ENCODE measurements around the gene CDK9.
A peak's percentile ranks its signal among the peaks of the same experiment; 100 is the strongest.

The CDK9 gene

DNA sequence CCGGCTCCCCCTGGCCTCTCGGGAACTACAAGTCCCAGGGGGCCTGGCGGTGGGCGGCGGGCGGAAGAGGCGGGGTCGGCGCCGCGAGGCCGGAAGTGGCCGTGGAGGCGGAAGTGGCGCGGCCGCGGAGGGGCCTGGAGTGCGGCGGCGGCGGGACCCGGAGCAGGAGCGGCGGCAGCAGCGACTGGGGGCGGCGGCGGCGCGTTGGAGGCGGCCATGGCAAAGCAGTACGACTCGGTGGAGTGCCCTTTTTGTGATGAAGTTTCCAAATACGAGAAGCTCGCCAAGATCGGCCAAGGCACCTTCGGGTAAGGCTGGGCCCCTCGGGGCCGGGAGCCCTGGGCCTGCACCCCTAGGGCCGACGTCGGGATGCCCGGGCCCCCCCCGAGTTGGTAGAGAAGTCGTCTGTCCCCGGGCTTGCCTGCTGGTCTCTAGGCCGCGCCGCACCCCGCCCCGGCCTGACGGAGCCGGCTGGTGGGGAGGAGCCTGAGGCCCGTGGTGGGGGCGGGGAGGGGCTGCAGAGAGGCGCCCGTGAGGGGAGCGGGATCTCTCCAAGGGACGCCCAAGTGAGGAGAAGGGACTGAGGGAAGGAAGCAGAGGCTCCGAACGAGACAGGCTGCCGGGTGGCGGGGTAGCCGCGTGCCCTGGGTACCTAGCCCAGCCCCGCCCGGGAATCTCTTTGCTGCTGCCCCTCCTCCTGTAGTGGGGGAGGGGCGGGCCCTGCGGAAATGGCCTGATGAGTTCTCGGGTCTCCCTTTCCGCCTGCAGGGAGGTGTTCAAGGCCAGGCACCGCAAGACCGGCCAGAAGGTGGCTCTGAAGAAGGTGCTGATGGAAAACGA is at the start of gene CDK9:
Gene CDK9, plus strand, starts transcription at position 102 of the 840 bp plus-strand sequence. Its CDS starts 115 bp downstream, at position 217.
- TF ChIP-seq GATA3 (IDR thresholded peaks at IDR 0.05; ENCODE audit: low read depth, low read length) (no peak), GATA2 (IDR thresholded peaks at IDR 0.05; ENCODE audit: low read depth, low read length) (no peak)

DNA sequence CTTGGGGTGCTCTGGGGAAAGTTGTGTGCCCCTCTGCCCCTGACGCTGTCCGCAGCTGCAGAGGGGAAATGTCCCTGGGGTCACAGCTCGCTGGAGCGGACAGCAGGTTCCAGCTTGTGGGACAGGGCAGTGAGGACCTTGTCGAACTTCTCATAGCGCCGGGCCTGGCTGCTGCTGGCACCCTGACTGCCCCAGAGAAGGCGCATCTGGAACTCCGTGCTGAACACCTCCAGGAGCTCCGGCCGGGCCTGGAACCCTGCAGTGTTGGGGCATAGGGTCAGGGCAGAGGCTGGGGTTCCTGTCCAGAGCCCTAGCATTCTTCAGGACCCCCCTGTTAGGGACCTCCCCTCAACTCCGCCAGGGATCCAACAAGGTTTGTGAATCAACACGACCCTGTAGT is 47.2 kb upstream of the CDK9 start:
- TF ChIP-seq GATA2 (IDR thresholded peaks at IDR 0.05; ENCODE audit: low read depth, low read length) (no peak), GATA3 (IDR thresholded peaks at IDR 0.05; ENCODE audit: low read depth, low read length) (no peak)

DNA sequence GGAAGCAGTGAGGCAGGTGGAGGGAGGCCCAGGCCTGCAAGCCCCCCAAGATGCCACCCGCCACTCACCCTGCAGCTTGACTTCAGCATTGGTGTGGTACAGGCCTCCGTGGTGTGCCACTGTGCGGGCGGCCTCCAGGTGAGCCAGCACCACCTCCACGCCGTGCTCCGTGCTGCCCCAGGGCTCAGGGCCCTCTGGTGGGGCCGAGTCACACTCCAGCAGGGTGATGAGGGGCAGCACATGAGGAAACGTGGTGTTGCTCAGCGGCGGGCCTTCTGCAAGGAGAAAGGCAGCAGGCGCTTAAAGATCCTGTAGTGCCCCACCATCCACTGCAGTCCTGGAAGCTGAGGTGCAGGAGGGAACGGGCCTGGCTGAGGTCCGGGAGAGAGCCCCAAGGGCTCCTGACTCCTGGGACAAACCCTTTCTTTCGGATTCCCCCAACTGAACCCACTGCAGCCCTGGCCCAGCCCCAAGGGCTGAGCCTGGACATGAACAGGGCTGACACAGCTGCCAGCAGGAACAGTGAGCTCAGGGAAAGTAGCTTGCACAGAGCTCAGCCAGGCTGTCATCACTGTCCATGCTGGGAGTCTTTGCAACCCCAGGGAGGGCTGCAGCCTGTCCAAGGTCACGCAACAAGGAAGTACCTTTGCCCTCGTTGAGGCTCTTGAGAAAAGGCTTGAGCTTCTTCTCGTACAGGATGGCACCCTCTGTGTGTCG is 46.1 kb upstream of the CDK9 start:
- TF ChIP-seq GATA2 (IDR thresholded peaks at IDR 0.05; ENCODE audit: low read depth, low read length) (no peak), GATA3 (IDR thresholded peaks at IDR 0.05; ENCODE audit: low read depth, low read length) (no peak)

DNA sequence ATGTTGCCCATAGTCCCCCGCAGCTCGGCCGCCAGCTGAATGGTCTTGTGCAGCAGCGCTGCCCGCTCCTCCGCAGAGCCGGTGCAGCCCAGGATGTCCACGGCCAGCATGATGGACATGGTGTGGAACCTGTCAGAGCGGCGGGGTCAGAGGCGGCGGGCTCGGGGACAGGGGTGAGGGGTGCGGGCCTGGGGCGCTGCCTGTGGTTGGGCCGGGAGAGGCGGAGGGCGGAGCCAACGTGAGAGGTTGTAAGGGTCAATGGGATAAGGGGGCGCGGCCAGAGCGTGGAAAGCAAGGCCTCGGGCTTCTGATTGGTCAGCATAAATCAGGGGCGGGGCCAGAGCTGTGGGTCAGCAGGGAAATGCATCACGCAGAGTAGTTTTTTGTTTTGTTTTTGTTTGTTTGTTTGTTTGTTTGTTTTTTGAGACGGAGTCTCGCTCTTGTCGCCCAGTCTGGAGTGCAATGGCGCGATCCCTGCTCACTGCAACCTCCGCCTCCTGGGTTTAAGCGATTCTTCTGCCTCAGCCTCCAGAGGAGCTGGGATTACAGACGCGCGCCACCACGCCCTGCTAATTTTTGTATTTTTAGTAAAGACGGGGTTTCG is 43.9 kb upstream of the CDK9 start:
- no peak for TF ChIP-seq GATA3 (IDR thresholded peaks at IDR 0.05; ENCODE audit: low read depth, low read length)
- no peak for TF ChIP-seq GATA2 (IDR thresholded peaks at IDR 0.05; ENCODE audit: low read depth, low read length)

DNA sequence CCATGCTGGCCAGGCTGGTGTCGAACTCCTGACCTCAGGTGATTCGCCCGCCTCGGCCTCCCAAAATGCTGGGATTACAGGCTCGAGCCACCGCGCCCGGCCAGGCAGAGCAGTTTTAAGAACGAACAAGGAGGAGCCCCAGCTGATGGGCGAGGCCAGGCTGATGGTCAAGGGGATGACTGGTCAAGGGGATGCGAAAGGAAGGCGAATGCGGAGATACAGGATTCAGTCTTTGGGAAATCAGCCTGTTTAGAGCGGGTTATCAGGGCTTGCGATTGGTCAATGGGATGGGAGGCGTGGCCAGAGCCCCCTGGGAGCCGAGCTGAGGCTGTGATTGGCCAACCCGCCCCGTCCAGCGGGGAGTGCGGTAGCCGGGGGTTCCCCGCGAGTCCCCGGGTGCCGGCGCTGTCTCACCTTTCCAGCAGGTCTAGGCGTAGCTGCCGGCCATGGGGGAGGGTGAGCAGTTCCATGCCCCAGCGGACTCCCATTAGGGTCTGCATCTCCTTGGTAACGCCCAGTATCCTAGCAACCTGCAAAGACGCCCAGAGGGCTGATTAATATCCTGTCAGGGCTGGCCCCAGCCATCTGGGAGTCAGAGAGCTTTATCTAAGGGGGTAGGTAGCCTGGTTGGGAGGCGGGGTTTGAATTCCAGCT is 43.3 kb upstream of the CDK9 start:
- TF ChIP-seq GATA3 (IDR thresholded peaks at IDR 0.05; ENCODE audit: low read depth, low read length) (no peak), GATA2 (IDR thresholded peaks at IDR 0.05; ENCODE audit: low read depth, low read length) (peak; percentile 90)

DNA sequence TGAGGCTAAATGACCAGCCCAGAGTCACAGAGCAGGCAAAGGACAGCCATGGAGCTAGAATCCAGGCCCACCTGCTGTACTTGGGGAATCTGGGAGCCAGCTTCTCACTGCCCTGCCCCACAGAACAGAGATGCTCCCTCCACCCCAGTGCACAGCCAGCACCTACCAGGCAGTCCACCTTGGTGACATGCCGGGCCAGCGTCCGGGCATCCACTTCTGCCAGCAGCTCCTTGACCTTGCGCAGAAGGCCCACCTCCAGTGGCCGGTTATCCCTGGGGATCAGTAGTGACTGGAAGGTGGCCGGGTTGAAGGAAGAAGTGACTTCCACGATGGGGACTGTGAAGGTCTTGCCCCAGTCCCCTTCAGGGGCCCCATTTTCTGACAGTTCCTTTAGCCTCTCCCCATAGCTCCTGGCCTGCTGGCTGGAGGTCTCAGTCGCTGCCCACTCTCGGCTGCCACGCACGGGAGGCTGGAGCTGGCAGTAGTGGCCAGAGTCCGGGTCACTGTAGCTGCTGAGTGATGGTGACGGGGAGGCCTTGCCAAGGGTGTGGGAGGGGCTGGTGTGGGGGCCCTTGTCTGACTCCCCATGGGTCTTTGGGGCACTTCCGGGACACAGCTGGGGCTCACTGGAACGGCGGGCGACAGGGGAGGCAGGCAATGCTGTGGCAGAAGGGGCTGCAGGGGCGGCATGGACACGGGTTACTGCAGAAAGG is 41.3 kb upstream of the CDK9 start:
- TF ChIP-seq GATA2 (IDR thresholded peaks at IDR 0.05; ENCODE audit: low read depth, low read length), result no peak
- no peak for TF ChIP-seq GATA3 (IDR thresholded peaks at IDR 0.05; ENCODE audit: low read depth, low read length)

DNA sequence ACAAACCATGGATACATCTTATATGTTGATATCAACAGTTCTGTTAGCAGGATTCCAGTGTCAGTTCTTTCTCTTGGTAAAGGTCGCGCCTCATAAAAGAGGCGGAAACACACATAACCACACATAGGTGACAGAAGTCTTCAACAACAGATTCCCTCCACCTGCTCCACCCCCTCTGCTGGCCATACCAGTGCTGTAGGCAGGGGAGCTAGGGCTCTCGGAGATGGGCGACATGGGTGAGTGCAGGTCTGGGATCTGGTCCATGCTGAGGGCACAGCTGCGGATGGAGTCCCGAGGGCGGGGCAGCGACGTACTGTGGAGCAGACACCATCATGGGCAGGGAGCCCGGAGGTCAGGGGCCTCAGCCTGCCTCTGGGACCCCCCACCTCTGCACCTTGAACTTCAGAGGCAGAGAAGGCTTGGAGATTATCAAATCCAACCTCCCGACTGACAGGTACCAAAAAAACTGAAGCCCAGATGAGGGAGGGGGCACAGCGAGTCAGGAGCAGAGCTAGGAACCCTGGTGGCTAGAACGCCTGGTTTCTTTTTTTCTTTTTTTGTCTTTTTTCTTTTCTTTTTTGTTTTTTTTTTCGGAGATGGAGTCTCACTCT is 38.8 kb upstream of the CDK9 start:
- no peak for TF ChIP-seq GATA2 (IDR thresholded peaks at IDR 0.05; ENCODE audit: low read depth, low read length)
- no peak for TF ChIP-seq GATA3 (IDR thresholded peaks at IDR 0.05; ENCODE audit: low read depth, low read length)

DNA sequence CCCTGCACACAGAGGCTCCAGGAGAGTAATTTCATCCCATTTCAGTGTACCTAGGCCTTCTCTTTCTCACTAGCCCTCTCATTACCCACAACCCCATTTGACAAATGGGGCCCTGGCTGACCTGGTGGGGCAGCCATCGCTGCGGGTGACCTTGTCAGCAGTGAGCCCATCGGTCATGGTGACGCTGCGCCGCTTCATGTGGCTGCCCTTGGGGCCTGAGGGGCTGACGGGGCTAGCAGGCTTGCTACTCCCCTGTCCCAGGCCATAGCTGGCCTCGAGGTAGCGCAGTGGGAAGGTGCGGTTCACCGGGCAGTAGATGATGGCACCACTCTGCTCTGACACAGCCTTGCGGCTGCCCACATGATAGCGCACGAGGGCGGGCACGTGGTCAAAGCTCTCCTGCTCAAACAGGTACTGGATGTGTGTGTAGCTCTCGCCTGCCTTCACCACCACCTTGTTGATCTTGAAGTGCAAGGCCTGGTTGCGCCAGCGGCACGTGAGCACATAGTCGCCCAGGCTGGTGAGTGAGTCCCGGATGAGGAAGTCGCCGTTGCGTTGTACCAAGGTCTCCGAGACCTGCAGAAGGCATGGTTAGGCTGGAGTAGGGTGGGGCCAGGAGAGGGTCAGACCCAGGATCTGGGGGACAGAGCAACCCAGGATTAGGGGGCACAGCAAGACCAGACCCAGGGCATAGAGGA is 36.6 kb upstream of the CDK9 start:
- TF ChIP-seq GATA3 (IDR thresholded peaks at IDR 0.05; ENCODE audit: low read depth, low read length) (no peak), GATA2 (IDR thresholded peaks at IDR 0.05; ENCODE audit: low read depth, low read length) (no peak)

DNA sequence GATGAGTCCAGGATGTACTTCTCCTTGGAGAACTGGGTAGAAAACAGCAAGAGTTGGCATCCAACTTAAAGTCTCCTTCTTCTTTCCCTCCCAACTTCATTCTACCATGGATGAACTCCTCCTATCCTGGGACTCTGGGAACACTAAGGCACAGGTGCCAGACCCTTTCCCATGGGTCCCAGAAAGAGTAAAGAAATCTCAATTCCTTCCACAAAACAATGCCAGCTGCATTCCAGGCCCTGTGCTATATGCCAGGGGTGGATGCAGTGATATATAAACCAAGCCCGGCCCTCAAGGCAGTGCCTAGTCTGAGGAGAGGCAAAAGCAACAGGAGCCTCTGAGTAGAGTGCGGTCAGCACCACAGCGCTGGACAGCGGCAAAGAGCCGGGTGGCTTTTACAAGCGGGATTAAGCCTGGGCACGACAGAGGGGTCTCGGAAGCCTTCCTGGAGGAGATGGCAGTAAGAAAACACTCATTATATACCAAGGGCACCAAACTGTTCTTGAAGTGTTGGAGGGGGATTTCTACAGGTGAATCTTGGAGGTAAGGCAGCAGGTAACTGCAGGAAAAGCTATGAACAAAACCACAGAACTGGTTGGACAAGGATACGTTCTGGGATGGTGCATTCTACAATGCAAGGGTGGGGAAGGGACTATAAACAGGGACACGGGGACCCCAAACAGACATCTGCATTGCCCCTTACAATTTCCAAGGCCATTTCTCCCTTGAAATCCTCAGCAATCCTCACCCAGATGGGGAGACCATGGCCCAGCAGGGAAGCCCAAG is 34.4 kb upstream of the CDK9 start:
- TF ChIP-seq GATA3 (IDR thresholded peaks at IDR 0.05; ENCODE audit: low read depth, low read length) (no peak), GATA2 (IDR thresholded peaks at IDR 0.05; ENCODE audit: low read depth, low read length) (no peak)

DNA sequence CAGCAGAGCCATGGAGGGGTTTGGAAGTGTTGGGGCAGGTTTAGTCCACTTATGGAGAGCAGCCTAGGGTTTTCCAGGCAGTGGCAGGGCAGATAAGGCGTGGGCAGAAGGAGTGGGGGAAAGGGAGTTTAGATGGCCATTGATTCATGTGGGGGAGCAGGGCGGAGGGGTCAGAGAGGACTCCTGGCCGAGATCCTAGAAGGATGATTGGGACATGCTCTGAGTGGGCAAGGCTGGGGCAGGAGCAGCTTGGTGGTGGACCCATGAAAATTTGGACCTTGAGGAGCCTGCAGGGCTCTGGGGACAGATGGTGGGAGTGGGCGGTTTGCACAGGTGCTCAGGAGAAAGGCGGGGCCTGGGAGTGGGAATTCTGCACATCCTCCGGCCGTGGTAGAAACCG is 32.7 kb upstream of the CDK9 start:
- no peak for TF ChIP-seq GATA2 (IDR thresholded peaks at IDR 0.05; ENCODE audit: low read depth, low read length)
- TF ChIP-seq GATA3 (IDR thresholded peaks at IDR 0.05; ENCODE audit: low read depth, low read length), result no peak

DNA sequence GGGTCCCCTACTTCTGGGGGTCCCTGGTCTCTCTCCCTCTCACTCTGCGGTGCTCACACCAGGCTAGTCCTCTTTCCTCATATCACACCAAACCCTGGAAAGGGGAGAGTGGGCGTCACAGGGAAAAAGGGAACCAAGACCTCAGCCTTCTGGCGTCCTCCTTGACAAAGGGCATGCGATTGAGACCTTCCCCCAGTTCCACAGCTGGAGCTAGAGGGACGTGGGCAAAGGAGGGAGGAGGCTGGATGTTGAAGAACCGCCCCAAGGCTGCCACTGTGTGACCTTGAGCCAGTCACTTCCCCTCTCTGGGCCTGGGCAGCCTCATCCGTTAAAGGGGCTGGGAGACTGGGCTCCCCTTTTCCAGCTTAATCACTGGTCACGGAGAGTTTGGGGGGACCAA is 32.2 kb upstream of the CDK9 start:
- TF ChIP-seq GATA3 (IDR thresholded peaks at IDR 0.05; ENCODE audit: low read depth, low read length), result no peak
- TF ChIP-seq GATA2 (IDR thresholded peaks at IDR 0.05; ENCODE audit: low read depth, low read length), result no peak
